SH-SY5Y (cell line): ENCODE measurements around the gene SMIM3.

ENCODE experiments used
- GATA2 ChIP-seq: IDR thresholded peaks from 2 replicates; pipeline ENCODE4 v1.6.1; 2011; ENCODE audit warnings: mild to moderate bottlenecking, low read depth, low read length
- GATA3 ChIP-seq: IDR thresholded peaks from 2 replicates; pipeline ENCODE4 v1.6.1; 2011; ENCODE audit warnings: low read depth, mild to moderate bottlenecking, low read length, moderate library complexity

DNA sequence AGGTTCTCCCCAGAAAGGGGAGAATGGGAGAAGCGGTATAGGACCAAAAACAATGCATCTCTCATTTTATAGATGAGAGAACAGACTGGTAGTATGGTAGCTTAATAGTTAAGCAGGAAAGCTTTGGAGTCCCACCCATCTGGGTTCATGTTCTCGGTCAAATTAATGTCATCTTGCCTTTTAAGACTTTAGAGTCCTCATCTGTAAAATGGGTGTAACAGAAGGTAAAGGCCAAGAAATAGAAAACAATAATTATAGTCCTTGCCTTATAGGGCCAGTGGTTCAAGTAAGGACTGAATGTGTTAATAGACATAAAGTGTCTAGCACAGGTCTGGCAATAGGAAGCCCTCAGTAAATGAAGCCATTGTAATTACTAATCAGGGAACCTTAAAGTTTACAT is 16.4 kb downstream of the SMIM3 start:
- no peak for TF ChIP-seq GATA2
- no peak for TF ChIP-seq GATA3
